Activated effector memory CD4-positive, alpha-beta T cell treated with anti-CD3 and anti-CD28 coated beads, Interleukin-2, amount 50 U/mL, for 16 hours (primary cell): Measurements from ENCODE around the gene TBX15.
"Not testable (repeated sequence)": the region's sequence is repeated elsewhere in the genome, so short reads cannot be mapped to it uniquely, and the experiment has no call there.

ENCODE experiments used
- DNase-seq: peaks from one replicate; pipeline ENCODE4 v3.0.0-alpha.2; 2020

Gene TBX15

DNA sequence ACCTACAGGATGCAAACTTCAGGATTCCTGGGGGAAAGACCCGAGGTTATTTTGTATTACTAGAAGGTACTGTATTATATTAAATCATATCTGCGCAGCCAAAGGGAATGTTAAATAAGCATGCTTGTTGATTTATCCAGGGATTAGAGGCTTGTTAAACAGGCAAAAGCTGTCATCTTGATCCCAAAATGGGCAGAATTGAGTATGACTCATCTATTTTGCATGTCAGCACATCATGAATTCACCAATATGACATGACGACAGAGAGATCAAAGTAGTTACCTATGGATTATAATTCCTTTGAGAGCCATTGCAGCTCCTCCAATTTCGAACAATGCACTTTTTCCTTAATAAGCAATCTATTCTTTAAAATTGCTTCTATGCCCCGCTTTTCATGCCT lies 66.1 kb downstream of the TBX15 start:
- DNase-seq: no peak

GRCh38 chr1:118920124-118920717 lies 67.9 kb downstream of the TBX15 start:
- DNase-seq: no peak

GRCh38 chr1:118918940-118919259 lies 69.2 kb downstream of the TBX15 start:
- no peak for DNase-seq

DNA sequence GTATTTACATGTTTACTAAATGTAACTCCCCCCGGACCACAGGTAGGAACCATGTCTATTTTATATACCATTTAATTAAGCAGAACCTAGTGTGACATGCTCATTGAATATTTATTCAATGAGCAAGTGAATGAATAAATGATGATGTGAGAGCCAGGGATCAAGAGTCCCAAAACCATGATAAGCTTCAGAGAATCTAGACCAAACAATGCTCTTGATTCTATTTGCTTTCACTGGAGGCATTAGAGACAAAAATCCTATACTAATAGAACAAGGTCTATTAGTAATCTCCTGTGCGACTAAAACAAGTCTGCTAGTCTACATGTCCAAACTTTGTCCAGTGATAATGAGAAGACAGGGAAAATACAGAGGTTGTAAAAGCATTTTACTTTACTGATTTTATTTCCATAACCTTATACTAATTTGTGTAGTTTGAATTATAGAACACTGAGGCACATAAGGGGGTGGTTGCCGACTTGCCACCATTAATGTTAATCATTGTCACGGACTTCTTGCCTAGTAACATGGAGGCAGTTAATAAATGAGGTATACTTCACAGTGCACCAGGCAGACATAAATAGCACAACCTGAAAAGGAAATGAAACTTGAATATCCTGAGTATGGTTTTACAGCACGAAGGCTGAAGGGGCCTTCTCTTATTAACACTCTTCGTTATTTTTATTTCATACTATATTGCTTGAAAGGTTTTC lies 69.8 kb downstream of the TBX15 start:
- no peak for DNase-seq

DNA sequence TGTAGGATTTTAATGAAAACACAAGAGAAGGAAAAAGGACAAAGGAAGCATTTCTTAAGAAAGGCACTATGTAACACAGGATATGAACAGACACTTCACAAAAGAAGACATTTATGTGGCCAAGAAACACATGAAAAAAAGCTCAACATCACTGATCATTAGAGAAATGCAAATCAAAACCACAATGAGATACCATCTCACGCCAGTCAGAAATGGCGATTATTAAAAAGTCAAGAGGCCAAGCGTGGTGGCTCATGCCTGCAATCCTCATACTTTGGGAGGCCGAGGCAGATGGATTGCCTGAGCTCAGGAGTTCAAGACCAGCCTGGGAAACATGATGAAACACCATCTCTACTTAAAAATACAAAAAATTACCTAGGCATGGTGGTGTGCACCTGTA lies 71.8 kb downstream of the TBX15 start:
- not testable (repeated sequence) for DNase-seq

DNA sequence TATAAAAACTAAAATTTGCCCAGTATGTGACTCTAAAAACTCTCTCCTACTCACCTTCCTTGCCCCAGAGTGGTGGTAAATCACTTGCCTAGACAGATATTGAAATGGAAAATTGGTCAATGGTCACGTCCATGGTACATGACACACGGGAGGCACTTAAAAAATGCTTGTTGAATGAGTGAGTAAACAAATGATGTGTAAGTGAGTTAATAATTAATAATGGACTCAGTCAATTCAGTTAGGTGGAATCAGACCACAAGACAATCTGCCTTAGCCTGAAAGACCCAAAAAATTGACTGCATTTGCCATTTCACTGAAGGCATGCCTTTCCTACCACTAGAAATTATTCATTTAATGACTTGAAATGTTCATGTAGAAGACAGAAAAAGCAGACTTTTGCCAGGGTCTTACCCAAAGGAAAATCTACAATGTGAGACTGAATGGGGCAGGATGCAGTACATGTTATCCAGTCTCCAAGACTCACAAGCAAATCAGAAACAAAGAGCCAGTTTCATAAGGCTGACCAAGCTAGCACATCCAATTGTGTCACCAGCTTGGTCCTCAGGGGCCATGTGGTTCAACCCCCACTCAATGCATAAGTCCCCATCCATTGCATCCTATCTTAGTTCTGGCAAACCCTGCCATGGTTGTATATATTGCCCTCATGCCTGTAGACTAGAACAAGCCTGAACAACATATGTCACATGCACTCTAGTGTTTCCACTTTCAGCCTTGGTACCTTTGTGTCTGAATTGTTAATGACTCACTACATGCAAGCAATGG lies 73.6 kb downstream of the TBX15 start:
- DNase-seq: no peak

- DNase-seq: no peak
Measured at GRCh38 chr1:118913818-118914217, 74.3 kb downstream of the TBX15 start.

DNA sequence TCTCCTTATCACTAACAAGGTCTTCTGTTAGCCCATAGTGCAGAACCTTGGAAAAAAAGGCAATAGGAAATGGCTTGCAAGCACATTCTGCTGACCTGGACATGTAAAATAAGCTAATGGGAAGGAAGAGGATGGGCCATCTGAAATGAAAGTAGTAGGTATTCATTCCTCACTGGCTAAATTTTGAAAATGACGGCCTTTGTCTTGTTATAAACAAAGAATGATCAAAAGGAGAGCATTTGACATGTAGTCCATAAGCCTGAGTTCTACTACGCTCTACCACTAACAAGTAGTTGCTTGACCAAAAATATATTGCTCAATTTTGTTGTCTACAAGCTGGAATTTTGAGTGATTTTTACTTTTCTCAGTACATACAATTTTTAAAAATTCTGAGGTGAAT lies 75.6 kb downstream of the TBX15 start:
- DNase-seq: no peak

GRCh38 chr1:118911571-118911970 lies 76.6 kb downstream of the TBX15 start:
- no peak for DNase-seq

GRCh38 chr1:118907466-118907865 lies 80.7 kb downstream of the TBX15 start:
- no peak for DNase-seq

- DNase-seq: no peak
Measured at GRCh38 chr1:118905671-118906070, 82.5 kb downstream of the TBX15 start.

- no peak for DNase-seq
Measured at GRCh38 chr1:118905196-118905595, 82.9 kb downstream of the TBX15 start.

DNA sequence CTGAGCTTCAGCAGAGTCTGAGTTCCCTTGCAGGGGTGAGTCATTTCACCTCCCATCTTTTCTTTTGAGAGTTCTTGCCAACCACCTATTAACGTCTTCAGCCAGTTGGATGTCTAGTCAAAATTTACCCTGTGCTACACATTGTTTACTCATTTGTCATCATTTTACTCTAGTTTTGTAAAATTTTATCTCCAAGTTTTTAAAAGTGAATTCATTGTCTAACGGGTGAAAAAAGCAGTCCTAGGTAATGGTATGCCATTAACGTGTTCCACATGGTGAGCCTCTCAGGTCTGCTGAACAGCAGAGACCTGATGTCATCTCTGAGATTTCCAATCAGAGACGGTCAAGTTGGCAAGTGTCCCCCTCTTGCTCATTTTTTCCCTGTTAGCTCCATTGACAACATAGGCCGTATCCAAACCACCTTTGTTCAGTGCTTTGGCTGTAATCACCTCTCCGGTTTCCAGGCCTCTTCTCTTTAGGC lies 85.4 kb downstream of the TBX15 start:
- DNase-seq: no peak

DNA sequence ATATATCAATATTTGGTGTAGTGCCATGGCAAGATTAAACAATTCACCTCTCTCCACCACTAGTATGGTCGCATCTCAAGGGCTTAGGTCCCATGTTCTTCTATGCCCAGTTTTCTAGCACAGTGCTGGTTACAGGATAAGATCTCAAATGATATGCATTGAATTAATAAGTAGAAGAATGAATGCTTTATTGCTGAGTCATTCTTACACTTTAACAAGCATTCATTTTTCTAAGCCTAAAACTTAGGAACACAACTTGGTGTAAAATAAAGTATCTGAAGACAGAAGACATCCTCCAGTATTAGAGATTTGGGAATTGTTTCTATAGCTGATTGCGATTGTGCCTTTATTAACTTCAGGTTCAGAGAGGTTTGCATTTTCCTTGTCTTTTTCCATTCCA lies 85.8 kb downstream of the TBX15 start:
- DNase-seq: no peak

DNA sequence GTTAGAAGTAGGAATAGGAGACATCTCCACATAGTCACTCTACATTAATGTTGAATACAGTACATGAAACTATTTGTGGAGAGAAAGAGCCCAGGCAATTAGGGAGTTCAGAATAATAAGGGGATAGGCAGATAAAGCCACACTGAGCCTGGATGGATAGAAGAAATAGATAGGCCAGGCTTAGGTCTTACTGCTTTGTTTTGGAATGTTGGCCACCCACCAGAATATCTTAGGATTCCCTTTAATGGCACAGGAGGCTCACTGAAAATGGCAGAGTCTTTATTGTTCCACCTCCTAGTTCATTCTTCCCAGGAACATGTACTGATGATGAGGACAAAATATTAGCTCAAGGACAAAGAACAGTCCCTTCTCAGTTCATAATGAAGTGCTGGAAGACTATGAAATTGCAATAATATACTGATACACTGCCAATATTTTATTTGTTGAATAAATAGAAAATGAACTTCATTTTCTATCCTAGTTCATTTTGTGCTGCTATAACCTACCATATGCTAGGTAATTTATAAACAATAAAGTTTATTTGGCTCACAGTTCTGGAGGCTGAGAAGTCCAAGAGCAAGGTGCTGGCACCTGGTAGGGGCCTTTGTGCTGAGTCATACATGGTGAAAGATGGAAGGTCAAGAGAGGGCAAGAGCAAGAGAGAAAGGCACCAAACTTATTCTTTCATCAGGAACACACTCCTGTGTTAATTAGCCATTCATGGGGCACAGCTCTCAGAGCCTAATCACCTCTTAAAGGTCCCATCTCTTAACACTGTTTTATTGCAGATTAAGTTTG lies 87.3 kb downstream of the TBX15 start:
- DNase-seq: no peak

DNA sequence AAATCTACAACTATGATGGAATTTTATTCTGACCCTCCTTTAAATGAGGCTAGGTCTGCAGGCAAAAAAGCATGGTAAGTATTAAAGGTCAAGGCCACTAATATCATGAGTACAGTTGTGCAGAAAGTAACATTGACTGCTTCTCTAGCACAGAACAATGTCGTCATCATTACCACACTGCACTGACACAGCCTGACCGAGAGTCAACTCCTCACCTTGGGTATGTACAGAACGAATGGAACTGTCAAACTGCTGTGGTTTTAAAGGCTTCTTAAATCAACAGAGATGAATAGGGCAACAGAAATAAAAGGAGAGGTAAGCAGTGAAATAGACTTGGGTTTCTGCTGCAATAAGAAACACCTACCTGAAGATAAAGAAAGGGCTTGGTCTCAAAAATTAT lies 88.8 kb downstream of the TBX15 start:
- DNase-seq: no peak

DNA sequence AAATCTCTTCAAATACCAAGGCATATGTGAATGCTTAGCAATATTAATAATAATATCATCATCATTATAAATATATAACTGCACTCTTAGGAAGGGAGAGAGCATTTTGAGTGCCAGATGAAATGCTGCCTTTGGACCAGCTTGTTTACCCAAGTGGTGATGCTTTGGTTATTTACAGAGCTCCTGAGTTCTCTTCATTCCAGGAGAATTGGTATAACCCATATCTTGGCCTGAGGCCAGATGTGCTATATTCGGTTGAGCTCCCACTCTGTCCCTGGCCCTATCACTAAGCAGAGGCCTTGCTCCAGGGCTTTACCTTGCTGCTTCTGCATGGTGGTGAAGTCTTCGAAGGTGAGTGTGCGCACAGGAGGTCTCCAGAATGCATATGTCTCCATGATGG lies 89.4 kb downstream of the TBX15 start:
- no peak for DNase-seq

GRCh38 chr1:118896416-118896815 lies 91.7 kb downstream of the TBX15 start:
- no peak for DNase-seq

GRCh38 chr1:118894836-118895235 lies 93.3 kb downstream of the TBX15 start:
- DNase-seq: no peak

- no peak for DNase-seq
Measured at GRCh38 chr1:118890851-118891384, 97.2 kb downstream of the TBX15 start.

GRCh38 chr1:118884946-118885345 lies 103.2 kb downstream of the TBX15 start:
- no peak for DNase-seq

DNA sequence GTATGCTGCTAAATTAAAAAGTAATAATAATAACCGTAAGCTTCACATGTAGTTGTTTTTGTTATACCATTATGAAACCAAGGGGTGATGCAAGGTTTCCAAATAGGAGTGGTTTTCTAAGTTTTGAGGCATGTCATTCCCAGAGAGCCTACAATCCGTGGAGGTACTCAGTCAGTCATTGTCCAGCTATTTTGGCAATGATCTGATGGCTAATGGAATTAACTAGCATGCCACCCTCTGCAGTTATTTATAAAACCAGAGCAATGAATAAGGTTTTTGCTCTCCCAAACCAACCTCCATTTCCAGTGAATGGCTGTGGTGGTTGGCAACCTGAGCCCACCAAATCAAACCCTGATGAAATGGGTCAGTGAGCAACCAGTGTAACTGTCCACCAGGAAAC lies 106.4 kb downstream of the TBX15 start:
- DNase-seq: no peak

- no peak for DNase-seq
Measured at GRCh38 chr1:118878661-118879060, 109.5 kb downstream of the TBX15 start.
